Measurements from ENCODE around the gene ATP5F1D.

ATP5F1D gene

DNA sequence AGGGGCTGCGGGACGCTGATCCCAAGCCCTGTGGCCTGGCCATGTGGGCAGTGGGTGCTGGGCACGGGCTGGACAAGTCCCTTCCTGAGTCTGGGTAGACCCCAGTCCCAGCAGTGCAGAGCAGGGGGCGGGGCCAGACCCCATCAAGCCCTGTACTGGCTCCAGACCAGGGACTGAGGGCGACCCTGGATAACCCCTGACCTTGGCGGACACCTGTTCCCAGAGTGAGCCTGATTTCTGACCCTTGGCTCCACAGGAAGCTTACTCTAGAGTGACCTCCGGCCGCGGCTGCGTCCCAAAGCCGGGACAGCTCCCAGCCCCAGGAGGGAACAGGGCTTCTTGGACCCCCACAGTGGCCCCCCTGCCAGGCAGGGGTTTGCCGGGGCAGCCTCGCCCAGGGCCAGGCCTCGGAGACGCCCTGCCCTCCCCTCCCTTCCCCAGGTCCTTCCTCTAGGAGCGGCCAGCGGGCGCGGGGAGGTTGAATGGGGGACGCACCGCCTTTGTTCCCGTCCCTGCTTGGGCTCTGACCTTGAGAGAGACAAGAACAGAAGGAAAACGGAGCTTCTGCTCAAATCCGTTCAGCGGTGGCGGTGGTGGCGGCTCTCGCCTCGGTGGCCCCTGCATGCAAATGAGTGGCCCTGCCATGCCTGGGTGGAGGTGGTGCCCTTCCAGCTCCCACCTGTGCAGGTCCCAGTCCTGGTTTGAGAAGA is 41.8 kb downstream of the ATP5F1D start:
- DNase-seq (ENCODE audit: low read depth): no peak

GRCh38 chr19:1283917-1284292 is 42.4 kb downstream of the ATP5F1D start:
- DNase-seq (ENCODE audit: low read depth): no peak

GRCh38 chr19:1284293-1284978 is 42.9 kb downstream of the ATP5F1D start:
- DNase-seq (ENCODE audit: low read depth): no peak

GRCh38 chr19:1284979-1285736 is 43.6 kb downstream of the ATP5F1D start:
- DNase-seq (ENCODE audit: low read depth): no peak

DNA sequence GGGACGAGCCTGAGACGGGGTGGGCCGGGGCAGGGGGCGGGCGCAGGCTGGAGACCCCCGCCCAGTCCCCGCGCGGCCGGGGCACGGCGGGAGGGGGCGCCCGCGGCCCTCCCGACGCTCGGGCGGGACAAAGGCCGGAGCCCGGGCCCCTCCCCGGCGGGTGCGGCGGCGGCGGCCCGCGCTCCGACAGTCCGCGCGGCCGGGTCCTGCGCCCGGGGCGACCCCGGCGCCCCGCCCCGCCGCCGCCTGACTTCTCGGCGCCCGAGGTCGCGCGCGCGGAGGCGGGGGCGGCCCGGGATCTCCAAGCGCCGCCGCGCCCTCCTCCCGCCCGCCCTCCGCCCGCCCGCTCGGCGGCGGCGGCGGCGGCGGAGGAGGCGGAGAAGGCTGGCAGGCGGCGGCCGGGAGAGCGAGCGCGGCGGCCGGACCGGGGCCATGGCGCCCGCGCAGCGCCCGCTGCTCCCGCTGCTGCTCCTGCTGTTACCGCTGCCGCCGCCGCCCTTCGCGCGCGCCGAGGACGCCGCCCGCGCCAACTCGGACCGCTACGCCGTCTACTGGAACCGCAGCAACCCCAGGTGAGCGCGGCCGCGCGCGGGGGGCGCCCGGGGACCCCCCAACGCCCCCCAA is 44.3 kb downstream of the ATP5F1D start, which contains the start of gene EFNA2:
TSS of gene EFNA2 (plus strand) at position 137 of the 624 bp plus-strand sequence. CDS start at position 433, 296 bp downstream.
- DNase-seq (ENCODE audit: low read depth): no peak

GRCh38 chr19:1286487-1287353 is 45.2 kb downstream of the ATP5F1D start:
- no peak for DNase-seq (ENCODE audit: low read depth)

GRCh38 chr19:1287354-1288225 is 46.0 kb downstream of the ATP5F1D start:
- no peak for DNase-seq (ENCODE audit: low read depth)

DNA sequence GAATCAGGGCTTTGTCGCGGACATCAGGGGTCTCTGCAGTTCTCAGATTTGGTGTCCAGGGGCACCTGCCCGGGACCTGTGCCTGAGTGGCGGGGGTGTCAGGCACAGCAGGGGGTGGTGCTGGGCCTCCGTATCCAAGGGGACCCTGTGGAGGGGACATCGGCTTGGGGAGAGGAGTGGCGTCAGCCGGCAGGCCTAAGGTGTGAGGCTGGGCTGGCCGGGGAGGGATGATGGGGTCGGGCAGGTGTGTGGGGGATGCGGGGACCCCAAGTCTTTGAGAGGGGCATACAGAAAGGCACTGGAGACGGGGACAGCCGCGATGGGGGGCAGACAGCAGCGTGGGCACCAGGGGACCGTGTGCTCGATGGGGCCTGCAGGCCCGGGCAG is 46.7 kb downstream of the ATP5F1D start:
- no peak for DNase-seq (ENCODE audit: low read depth)

DNA sequence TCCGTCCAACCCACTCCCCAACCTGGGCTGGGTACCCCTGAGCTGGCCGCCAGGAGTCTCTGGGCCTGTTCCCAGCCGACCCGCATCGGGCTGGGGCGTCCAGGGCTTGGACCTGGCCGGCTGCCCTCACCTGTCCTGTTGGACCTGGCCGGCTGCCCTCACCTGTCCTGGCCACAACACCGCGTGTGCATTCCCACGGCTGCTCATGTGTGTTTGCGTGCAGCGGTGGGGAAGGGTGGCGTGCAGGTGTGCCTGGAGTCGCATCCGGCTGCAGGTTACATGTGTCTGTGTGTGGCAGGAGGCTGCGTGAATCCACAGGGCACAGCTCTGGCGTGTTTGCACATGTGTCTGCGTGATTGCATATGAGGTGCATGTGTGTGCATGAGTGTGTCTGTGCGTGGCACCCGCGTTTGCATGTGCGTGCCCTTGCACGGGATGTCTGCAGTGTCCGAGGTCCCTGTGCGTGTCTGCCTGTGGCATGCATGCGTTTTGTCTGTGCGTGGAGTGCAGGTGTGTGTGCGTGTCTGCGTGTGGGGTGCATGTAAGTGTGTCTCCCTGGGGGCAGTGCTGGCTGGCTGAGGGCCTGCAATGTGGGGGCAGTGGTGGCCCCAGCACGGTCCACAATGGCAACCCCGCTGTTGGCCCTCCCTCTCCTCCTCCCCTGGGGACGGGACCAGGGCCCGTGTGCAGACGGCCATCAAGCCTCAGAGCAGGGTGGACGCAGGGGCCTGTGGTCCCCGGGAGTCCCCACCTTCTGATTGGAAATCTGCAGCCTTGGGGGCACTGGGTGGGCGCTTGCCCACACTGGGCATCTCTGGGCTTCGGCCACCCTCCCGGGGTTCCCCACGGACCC is 47.5 kb downstream of the ATP5F1D start:
- DNase-seq (ENCODE audit: low read depth): no peak

DNA sequence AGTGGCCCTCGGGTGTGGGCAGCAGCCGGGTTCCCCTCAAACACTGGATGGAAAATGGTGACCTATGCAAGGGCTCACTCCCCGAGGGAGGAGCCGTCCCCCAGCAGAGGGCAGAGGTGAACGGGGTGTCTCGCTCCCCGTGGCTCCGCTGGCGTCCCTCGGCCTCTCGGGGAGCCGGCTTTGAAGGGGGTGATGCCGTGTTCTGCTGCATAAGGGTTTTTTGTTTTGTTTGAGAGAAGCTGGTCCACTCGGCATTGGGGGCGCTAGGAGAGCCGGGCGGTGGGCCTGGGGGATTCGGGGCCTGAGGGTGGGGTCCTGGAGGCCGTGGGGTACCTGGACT is 48.1 kb downstream of the ATP5F1D start:
- DNase-seq (ENCODE audit: low read depth): no peak

DNA sequence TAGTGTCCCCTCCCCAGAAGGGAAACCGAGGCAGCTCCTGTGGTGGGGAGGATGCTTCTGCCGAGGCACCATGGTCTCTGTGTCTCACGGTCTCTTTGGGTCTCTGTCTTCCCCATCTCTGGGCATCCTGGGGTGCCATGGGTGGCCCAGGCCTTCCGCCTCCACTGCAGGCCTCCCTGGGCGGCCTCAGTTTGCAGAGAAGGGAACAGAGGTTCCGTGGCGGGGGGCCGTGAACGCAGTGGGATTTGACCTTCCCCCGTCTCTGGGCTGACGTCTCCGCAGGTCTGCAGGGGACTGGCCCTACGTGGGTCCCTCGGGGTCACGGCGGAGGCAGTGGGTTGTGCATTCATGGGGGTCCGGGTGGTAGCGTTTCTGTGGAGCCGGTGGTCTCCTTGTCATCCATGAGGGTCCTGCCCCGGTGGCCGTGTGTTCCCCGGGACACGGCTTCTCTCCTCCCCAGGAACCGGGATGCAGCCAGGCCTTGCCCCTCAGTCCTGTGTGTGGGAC is 48.7 kb downstream of the ATP5F1D start:
- DNase-seq (ENCODE audit: low read depth): no peak

DNA sequence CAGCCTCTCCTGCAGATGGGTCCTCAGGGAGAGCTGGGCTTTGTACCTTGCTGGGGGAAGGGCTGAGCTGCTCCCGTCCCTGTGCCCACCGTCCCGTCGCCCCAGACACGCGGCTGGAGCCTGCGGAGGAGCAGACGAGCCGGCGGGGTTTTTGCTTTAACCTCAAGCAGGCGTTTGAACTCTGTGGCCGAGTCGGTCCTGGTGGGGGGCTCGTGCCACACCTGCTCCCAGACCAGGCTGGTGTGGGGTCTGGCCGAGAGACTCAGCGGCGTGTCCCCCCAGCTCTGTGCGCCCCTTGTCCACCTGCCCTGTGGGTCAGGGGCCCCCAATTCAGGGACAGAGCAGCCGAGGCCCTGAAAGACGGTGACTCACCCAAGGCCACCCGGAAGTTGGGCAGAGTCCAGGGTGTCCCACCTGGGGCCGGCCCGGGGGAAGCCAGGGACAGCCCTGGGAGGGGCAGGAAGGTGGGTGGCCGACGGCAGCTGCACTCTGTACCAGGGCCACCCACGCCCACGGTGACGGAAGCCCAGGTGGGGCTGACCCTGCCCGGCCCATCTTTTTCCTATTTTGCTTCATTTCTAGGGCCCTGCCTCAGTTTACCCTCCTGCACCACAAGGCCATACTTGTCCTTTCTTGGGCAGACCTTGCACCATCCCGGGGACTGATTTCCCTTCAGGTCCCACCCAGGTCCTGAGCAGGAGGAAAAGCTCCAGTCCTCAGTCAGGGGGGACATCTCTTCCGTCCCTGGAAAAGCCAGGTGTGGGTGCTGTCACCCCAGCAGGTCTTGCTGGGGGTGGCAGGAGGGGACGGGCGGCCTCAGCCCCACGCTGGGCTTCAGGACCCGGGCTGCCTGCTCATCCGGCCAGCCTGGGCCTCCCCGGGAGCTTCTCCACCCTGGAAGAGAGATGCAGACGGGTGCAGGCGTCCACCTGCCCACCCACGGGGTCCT is 49.4 kb downstream of the ATP5F1D start:
- no peak for DNase-seq (ENCODE audit: low read depth)

DNA sequence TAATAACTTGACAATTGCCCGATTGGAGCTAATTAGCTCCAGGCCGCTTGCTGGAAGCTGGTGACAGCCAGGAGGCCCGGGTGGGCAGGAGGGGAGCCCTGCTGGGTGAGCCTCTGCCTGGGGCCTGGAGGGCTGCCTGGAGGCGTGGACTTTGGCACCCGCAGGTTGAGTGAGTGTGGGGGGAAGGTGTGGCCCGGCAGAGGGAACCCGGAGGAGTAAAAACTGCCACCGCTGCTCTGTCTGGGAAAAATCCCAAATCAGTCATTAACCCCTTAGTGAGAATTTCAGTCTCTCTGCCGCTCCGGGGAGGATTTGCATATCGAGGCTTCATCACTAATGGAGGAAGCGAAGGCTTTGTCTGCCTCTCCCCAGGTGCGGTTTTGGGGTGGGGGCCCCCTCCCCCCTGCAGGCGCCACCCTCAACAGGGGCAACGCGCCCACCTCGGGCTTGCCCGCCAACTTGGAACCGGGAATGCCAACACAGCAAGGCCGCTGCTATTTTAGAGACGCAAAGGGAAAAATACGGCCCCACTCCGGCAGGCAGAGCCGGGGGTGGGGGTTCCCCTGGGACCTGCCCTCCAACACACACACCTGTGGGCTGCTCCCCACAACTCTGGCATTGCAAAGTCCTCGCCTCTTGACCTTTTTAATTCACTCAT is 50.3 kb downstream of the ATP5F1D start:
- no peak for DNase-seq (ENCODE audit: low read depth)

- DNase-seq (ENCODE audit: low read depth): no peak
These were observed 51.0 kb downstream of the ATP5F1D start for GRCh38 chr19:1292419-1293151.

DNA sequence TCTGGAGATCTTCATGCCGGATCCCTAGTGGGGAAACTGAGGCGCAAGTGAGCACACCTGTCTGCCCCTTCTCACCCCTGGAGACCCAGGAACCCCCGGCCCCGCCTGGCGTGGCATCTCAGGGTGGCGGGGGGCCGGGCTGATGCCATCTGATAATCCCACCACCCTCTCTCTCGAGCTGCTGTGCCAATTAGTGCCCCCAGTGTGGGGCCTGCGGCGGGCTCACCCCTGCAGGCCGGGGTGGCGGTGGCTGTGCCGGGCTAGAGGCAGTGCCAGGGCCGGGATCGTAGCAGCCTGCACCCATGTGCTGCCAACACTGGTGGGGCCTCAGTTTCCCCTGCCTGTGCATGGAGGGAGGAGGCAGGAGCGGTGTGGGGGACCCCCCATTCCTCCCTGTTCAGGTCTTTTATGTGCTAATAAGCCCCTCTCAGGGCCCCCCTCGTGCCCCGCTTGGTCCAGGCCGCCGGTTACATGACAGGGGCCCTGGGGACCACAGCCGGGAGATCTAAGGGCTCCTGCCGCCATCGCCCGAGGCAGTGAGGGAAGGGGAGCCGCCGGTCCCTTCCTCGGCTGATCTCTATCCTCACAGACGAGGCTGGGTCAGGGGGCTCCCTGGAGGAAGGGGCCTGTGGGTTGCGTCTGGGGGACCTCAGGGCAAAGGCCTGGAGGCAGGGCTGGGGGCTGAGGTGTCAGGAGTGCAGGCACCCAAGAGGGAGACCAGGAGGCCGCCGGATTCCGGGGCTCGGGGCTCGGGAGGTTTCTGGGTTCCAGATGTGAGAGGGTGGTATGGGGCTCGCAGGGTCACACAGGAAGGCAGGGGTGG is 52.4 kb downstream of the ATP5F1D start:
- no peak for DNase-seq (ENCODE audit: low read depth)

Data from stimulated activated CD8-positive, alpha-beta memory T cell treated with anti-CD3 and anti-CD28 coated beads, Interleukin-15, amount 100 ng/mL, for 1 hour (primary cell).